HCT116 (cell line): ENCODE data around the gene SLC30A9. TPM values are rescaled to one million over a fixed set of nuclear protein-coding genes. Genes with fewer than 3 reads are reported as not detected.

Experiments used
- ATAC-seq: fragments of 200-7000 bp; cut with Tn5 transposase; 2 replicates; pipeline ENCODE4 v1.9.1; 2020; ENCODE audit warnings: mild to moderate bottlenecking, moderate library complexity
- BruUV-seq: library from RNA; stranded (reverse); fragments of 400-500 nt; replicated peaks from 2 replicates; lab custom pipeline; 2021; lab: Mats Ljungman, UMichigan
- CTCF ChIA-PET: fragments of 300-600 bp; sonication (Branson Sonifier 250); formaldehyde crosslinking; loops from one replicate; lab custom pipeline; 2021; ENCODE audit warnings: antibody characterized with exemption; lab: Charles Lee
- POLR2A ChIA-PET: fragments of 300-600, 350-600 bp; sonication (Branson Sonifier 250); formaldehyde crosslinking; loops from one replicate; lab custom pipeline; 2021; ENCODE audit warnings: antibody characterized with exemption; lab: Charles Lee
- RAD21 ChIA-PET, 2 experiments: fragments of 300-600 bp; sonication (Branson Sonifier 250); formaldehyde crosslinking; loops; one replicate each; lab custom pipeline; 2023; ENCODE audit warnings: low total read pairs in 2 of 2; ENCODE audit not compliant: uncharacterized antibody in 2 of 2, unreplicated experiment in 2 of 2, low non-redundant PET in 1 of 2; lab: Charles Lee
- DNase-seq: peaks from one replicate; pipeline ENCODE4 v3.0.0-alpha.2; 2010; ENCODE audit warnings: low read depth, low spot score
- H2AFZ ChIP-seq: fragments of 200-600 bp; shearing (Covaris generic), sonication (generic); 2 replicates; pipeline ENCODE4 v1.6.1; 2017; ENCODE audit warnings: low read depth, mixed run types, mixed read lengths, antibody characterized with exemption, low read length; ENCODE audit not compliant: poor library complexity, severe bottlenecking
- H3K27ac ChIP-seq: 2 replicates; pipeline ENCODE4 v1.5.1; 2012; ENCODE audit warnings: low read depth, low read length
- H3K27me3 ChIP-seq: fragments of 200-600 bp; sonication (generic); 2 replicates; pipeline ENCODE4 v1.6.1; 2016; ENCODE audit warnings: mixed run types, low read length, mixed read lengths; ENCODE audit not compliant: insufficient read depth
- H3K36me3 ChIP-seq, 2 experiments: fragments of 200-500 bp in 1 of 2; fragments of 200-600 bp in 1 of 2; sonication (Bioruptor generic) in 1 of 2; sonication (generic) in 1 of 2; 2 replicates each; pipeline versions ENCODE4 v1.5.1 to v1.6.1; 2014 to 2016; ENCODE audit warnings: low read length in 2 of 2, inconsistent platforms in 1 of 2, mixed read lengths in 1 of 2, mixed run types in 1 of 2; ENCODE audit not compliant: insufficient read depth in 2 of 2, control insufficient read depth in 1 of 2
- H3K4me1 ChIP-seq, 2 experiments: fragments of 200-600 bp in 1 of 2; sonication (generic) in 1 of 2; 2 replicates each; pipeline versions ENCODE4 v1.5.1 to v1.6.1; 2012 to 2017; ENCODE audit warnings: low read length in 2 of 2, inconsistent platforms in 1 of 2, mild to moderate bottlenecking in 1 of 2, mixed read lengths in 1 of 2, mixed run types in 1 of 2, moderate library complexity in 1 of 2; ENCODE audit not compliant: insufficient read depth in 2 of 2, control insufficient read depth in 1 of 2
- H3K4me2 ChIP-seq: fragments of 200-600 bp; sonication (generic); 2 replicates; pipeline ENCODE4 v1.6.1; 2017; ENCODE audit warnings: mixed run types, low read length, mixed read lengths
- H3K4me3 ChIP-seq, 2 experiments: fragments of 200-600 bp in 1 of 2; sonication (generic) in 1 of 2; replicated peaks in 1 of 2; 2 replicates each; pipeline ENCODE4 v1.5.1; 2011 to 2016; ENCODE audit warnings: low read length in 2 of 2, control low read depth in 1 of 2, low read depth in 1 of 2, mild to moderate bottlenecking in 1 of 2, mixed read lengths in 1 of 2, mixed run types in 1 of 2
- H3K79me2 ChIP-seq: fragments of 200-600 bp; sonication (generic); 2 replicates; pipeline ENCODE4 v1.6.1; 2017; ENCODE audit warnings: mild to moderate bottlenecking, mixed run types, low read length, moderate library complexity, mixed read lengths; ENCODE audit not compliant: insufficient read depth
- H3K9ac ChIP-seq: fragments of 200-600 bp; sonication (generic); 2 replicates; pipeline ENCODE4 v1.6.1; 2016; ENCODE audit warnings: low read length, mixed read lengths
- H3K9me2 ChIP-seq: fragments of 200-600 bp; sonication (generic), shearing (Covaris generic); 2 replicates; pipeline ENCODE4 v1.6.1; 2017; ENCODE audit warnings: mixed run types, mild to moderate bottlenecking, moderate library complexity; ENCODE audit not compliant: insufficient read depth
- H3K9me3 ChIP-seq, 2 experiments: fragments of 200-500 bp in 1 of 2; fragments of 200-600 bp in 1 of 2; sonication (Bioruptor generic) in 1 of 2; sonication (generic) in 1 of 2; 2 replicates each; pipeline ENCODE4 v1.6.1; 2014 to 2017; ENCODE audit warnings: low read length in 2 of 2, mixed read lengths in 2 of 2, inconsistent platforms in 1 of 2, low read depth in 1 of 2, mild to moderate bottlenecking in 1 of 2, mixed run types in 1 of 2, moderate library complexity in 1 of 2; ENCODE audit not compliant: control insufficient read depth in 1 of 2, insufficient read depth in 1 of 2
- H4K20me1 ChIP-seq: fragments of 200-600 bp; sonication (generic), shearing (Covaris generic); 2 replicates; pipeline ENCODE4 v1.6.1; 2017; ENCODE audit warnings: mixed run types, mild to moderate bottlenecking, moderate library complexity; ENCODE audit not compliant: insufficient read depth
- CEBPB ChIP-seq: IDR thresholded peaks from 2 replicates; pipeline ENCODE4 v1.6.1; 2012; ENCODE audit warnings: low read depth
- EGR1 ChIP-seq: IDR thresholded peaks from 2 replicates; pipeline ENCODE4 v1.6.1; 2012; ENCODE audit warnings: low read depth
- EZH2 ChIP-seq: fragments of 200-600 bp; sonication (generic); IDR thresholded peaks from 2 replicates; pipeline ENCODE4 v1.6.1; 2017; ENCODE audit warnings: antibody characterized with exemption, mixed run types
- EZH2phosphoT487 ChIP-seq: fragments of 200-600 bp; IDR thresholded peaks from 2 replicates; pipeline ENCODE4 v1.6.1; 2018; ENCODE audit warnings: antibody characterized with exemption, borderline replicate concordance
- FOSL1 ChIP-seq: IDR thresholded peaks from 2 replicates; pipeline ENCODE4 v1.6.1; 2012; ENCODE audit warnings: low read depth
- JUND ChIP-seq: IDR thresholded peaks from 2 replicates; pipeline ENCODE4 v1.6.1; 2012
- POLR2AphosphoS5 ChIP-seq: IDR thresholded peaks from 2 replicates; pipeline ENCODE4 v1.6.1; 2011; ENCODE audit warnings: mild to moderate bottlenecking, low read depth, low read length, moderate library complexity
- SIN3A ChIP-seq: IDR thresholded peaks from 2 replicates; pipeline ENCODE4 v1.6.1; 2012; ENCODE audit warnings: low read depth
- intact Hi-C: fragments of 100-400 bp; cut with micrococcal nuclease; formaldehyde crosslinking; loops from 2 replicates; pipeline ENCODE4 v1.10.0; 2022
- total RNA-seq: library from RNA; stranded (reverse); gene quantifications from one replicate; pipeline ENCODE4 v1.2.1, GENCODE V29; 2021; ENCODE audit not compliant: unreplicated experiment
- TF ChIP-seq, protein P1 (sequence below): IDR thresholded peaks from 2 replicates; pipeline ENCODE4 v1.6.1; 2012
- TF ChIP-seq, protein P2 (sequence below), 3 experiments: fragments of 200-600 bp in 1 of 3; sonication (generic) in 1 of 3; IDR thresholded peaks in 2 of 3; conservative IDR thresholded peaks in 1 of 3; 2 replicates each; pipeline ENCODE4 v1.5.1; 2012 to 2017; ENCODE audit warnings: low read depth in 2 of 3, low read length in 2 of 3, antibody characterized with exemption in 1 of 3, borderline replicate concordance in 1 of 3, control low read depth in 1 of 3, mild to moderate bottlenecking in 1 of 3, mixed read lengths in 1 of 3, mixed run types in 1 of 3, moderate library complexity in 1 of 3; ENCODE audit not compliant: insufficient read depth in 1 of 3
- TF ChIP-seq, protein P3 (sequence below): IDR thresholded peaks from 2 replicates; pipeline ENCODE4 v1.6.1; 2011; ENCODE audit warnings: mild to moderate bottlenecking, low read length, moderate library complexity; ENCODE audit not compliant: insufficient replicate concordance; ENCODE audit errors: extremely low read depth

Gene SLC30A9
- total RNA-seq, 1 experiment from 2014 or later = 67.4 TPM

DNA sequence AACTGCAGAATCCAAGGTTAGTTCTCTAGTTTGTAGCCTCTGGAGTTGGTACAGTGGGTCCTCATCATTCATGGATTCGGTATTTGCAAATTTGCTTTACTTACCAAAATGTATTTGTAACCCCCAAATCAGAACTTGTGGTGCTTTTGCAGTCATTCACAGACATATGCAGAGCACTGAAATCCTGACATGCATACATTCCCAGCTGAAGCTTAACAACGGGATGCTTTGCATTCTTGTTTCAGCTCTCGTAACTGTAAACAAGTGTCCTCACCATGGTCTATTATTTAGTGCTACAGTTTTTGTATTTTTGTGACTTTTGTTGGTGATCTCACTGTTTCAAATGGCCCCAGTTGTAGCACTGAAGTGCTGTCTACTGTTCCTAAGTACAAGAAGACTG is 146.0 kb downstream of the SLC30A9 start:
- Histone ChIP-seq H4K20me1 (no peaks in the 10 kb centered on the region), H3K9ac (no peak overlapping the region), H3K4me3 (no peak overlapping the region), H3K4me2 (no peak overlapping the region), H3K9me3 (no peaks in the 10 kb centered on the region), H3K27ac (no peak overlapping the region), H3K27me3 (peaks cover 31% of the 10 kb centered on the region), H3K9me2 (no peaks in the 10 kb centered on the region), H2AFZ (no peak overlapping the region), H3K79me2 (no peaks in the 10 kb centered on the region), H3K4me1 (no peaks in the 10 kb centered on the region), H3K36me3 (no peaks in the 10 kb centered on the region)
- ChIA-PET RAD21 (no interaction called here), CTCF (no interaction called here), POLR2A (no interaction called here)
- DNase-seq (no peak), ATAC-seq (no peak)
- intact Hi-C loops = no loop called here
- BruUV-seq = no TSS peak
- TF ChIP-seq JUND = no peak
- no peak for TF ChIP-seq SIN3A
- no peak for TF ChIP-seq CEBPB
- TF ChIP-seq EZH2phosphoT487 = no peak
- TF ChIP-seq, protein P1, sequence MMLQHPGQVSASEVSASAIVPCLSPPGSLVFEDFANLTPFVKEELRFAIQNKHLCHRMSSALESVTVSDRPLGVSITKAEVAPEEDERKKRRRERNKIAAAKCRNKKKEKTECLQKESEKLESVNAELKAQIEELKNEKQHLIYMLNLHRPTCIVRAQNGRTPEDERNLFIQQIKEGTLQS = no peak
- no peak for TF ChIP-seq POLR2AphosphoS5
- no peak for TF ChIP-seq EGR1
- TF ChIP-seq, protein P2, sequence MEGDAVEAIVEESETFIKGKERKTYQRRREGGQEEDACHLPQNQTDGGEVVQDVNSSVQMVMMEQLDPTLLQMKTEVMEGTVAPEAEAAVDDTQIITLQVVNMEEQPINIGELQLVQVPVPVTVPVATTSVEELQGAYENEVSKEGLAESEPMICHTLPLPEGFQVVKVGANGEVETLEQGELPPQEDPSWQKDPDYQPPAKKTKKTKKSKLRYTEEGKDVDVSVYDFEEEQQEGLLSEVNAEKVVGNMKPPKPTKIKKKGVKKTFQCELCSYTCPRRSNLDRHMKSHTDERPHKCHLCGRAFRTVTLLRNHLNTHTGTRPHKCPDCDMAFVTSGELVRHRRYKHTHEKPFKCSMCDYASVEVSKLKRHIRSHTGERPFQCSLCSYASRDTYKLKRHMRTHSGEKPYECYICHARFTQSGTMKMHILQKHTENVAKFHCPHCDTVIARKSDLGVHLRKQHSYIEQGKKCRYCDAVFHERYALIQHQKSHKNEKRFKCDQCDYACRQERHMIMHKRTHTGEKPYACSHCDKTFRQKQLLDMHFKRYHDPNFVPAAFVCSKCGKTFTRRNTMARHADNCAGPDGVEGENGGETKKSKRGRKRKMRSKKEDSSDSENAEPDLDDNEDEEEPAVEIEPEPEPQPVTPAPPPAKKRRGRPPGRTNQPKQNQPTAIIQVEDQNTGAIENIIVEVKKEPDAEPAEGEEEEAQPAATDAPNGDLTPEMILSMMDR (IDR thresholded peaks at IDR 0.05 in 2 of 3, conservative IDR thresholded peaks at IDR 0.05 in 1 of 3; ENCODE audit: borderline replicate concordance in 1 of 3, insufficient read depth in 1 of 3, low read depth in 2 of 3, low read length in 2 of 3) = no peak
- TF ChIP-seq, protein P3, sequence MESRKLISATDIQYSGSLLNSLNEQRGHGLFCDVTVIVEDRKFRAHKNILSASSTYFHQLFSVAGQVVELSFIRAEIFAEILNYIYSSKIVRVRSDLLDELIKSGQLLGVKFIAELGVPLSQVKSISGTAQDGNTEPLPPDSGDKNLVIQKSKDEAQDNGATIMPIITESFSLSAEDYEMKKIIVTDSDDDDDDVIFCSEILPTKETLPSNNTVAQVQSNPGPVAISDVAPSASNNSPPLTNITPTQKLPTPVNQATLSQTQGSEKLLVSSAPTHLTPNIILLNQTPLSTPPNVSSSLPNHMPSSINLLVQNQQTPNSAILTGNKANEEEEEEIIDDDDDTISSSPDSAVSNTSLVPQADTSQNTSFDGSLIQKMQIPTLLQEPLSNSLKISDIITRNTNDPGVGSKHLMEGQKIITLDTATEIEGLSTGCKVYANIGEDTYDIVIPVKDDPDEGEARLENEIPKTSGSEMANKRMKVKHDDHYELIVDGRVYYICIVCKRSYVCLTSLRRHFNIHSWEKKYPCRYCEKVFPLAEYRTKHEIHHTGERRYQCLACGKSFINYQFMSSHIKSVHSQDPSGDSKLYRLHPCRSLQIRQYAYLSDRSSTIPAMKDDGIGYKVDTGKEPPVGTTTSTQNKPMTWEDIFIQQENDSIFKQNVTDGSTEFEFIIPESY = no peak
- TF ChIP-seq EZH2 = no peak
- no peak for TF ChIP-seq FOSL1

Other genes starting within 250 kb of the SLC30A9 start
- not detected for gene PHOX2B, start 241.8 kb upstream of the SLC30A9 start, total RNA-seq
- 82.4 TPM for gene TMEM33, start 55.1 kb upstream of the SLC30A9 start, total RNA-seq
- 0.39 TPM for gene DCAF4L1, start 8.8 kb upstream of the SLC30A9 start, total RNA-seq
- 0.05 TPM for gene BEND4, start 162.1 kb downstream of the SLC30A9 start, total RNA-seq